KOPT-K1 (cell line): ENCODE measurements around the gene TIGD1.

Experiments
- H3K27ac ChIP-seq: fragments of 200-600 bp; sonication (generic); 2 replicates; pipeline ENCODE4 v1.5.1; 2016; ENCODE audit warnings: antibody characterized with exemption, mild to moderate bottlenecking, low read depth, low read length; ENCODE audit not compliant: poor library complexity, severe bottlenecking
- H3K36me3 ChIP-seq: fragments of 200-600 bp; sonication (generic); 2 replicates; pipeline ENCODE4 v1.5.1; 2017; ENCODE audit warnings: antibody characterized with exemption, mild to moderate bottlenecking, low read length, moderate library complexity; ENCODE audit not compliant: insufficient read depth
- H3K9me3 ChIP-seq: fragments of 200-600 bp; sonication (generic); 2 replicates; pipeline ENCODE4 v1.5.1; 2017; ENCODE audit warnings: antibody characterized with exemption, low read length, mild to moderate bottlenecking; ENCODE audit not compliant: insufficient read depth, poor library complexity, severe bottlenecking

TIGD1 gene

DNA sequence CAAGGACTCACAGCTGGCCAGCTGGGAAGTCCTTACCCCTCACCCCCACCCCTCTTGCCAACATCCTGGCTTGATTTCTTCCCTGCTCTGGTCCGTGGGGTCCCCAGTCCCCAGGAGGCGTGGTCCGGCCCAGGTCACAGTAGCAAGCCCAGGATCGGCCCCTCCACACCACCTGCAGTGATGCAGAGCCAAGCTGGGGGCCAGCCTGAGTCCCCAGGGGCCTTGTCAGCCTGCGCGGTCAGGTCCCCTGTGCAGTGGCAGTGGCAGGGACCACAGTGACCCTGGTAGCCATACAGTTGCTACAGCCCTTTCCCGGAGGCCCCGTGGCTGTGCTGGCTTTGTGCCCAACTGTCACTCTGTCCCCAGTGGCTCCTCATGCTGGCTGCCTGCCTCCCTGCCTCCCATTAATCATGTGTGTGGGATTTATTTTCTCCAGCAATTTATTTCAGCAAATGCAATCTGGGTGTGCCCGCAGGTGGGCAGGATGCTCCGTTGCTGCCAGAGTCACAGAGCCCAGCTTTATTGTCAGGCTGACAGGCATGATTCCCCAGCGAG lies 38.9 kb downstream of the TIGD1 start:
- Histone ChIP-seq H3K9me3 (no peaks in the 10 kb centered on the region), H3K36me3 (no peaks in the 10 kb centered on the region), H3K27ac (no peak overlapping the region)

DNA sequence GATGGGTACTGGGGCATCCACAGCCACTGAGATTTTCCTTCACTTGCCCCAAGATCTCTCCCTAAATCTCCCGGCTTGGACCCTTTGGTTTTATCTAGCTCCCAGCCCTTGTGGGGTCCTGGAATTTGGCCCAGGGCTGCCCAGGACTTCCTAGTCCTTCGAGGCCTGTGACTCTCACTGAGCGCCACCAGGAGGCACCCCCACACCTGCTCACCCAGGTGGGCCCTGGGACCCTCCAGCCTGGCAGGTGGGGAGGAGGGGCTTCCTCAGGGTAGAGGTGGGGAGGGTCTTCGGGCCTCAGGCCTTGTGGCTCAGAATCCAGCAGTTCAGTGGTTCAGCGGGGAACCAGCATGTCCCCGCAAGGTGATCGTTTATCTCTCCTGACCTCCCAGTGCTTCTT lies 42.1 kb downstream of the TIGD1 start:
- no peaks in the 10 kb centered on the region for H3K36me3 ChIP-seq

DNA sequence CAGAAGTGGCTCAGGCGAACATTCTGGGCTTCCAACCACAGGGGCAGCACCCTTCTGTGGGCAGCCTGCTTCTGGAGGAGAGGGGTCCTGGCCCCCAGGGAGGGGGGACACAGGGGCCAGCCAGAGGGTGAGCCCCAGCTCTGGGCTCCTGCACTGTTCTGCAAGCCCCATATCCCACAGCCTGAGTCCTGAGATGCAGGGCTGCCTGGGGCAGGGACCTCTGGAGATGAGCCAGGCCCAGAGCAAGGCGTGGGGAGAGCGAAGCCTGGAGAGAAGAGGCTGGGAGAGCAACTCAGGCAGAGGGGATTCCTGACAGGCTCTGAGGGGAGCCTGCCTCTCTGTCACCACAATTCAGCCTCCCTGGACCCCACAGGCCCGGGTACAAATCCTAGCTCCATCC lies 43.6 kb downstream of the TIGD1 start:
- no peak overlapping the region for H3K27ac ChIP-seq
- no peaks in the 10 kb centered on the region for H3K9me3 ChIP-seq
- H3K36me3 ChIP-seq: no peaks in the 10 kb centered on the region

More for the DNA sequence above, 42.1 kb downstream of the TIGD1 start:
- Histone ChIP-seq H3K9me3 (no peaks in the 10 kb centered on the region), H3K27ac (no peak overlapping the region)

DNA sequence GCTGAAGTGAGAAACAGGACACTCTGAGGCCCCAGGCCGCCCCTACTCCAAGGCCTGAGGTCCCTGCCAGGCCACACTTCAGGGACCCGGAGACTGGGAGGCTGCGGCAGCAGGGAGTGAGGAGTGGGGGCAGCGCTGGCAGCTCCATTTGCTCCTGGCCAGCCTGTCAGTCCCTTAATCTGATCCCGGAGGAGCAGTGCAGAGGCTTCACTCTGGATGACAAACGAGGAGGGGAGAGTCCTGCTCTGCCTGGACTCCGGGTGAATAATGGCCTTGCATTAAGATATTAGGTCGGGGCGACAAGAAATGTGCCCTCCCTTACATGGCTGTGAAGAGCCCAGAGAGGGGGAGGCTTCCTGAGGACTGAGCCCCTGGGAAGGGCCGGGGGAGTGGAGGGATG lies 44.5 kb downstream of the TIGD1 start:
- Histone ChIP-seq H3K9me3 (no peaks in the 10 kb centered on the region), H3K36me3 (no peaks in the 10 kb centered on the region), H3K27ac (no peak overlapping the region)

DNA sequence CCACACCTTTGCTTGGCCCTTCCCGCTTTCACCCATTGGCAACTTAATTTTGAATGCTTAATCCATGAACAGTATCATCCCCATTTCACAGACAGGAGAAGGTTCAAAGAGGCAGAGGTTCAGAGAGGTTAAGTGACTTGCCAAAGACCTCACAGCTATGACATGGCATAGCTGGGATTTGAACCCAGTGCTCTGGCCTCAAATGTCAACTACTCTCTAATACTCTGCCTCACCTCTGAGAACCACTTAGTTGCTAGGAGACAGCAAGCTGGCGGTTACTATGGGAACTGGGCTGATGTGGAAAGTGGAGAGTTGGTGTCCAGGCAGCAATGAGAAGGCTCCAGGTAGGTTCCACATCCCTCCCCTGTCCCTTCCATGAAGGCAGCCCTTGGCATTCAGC lies 45.9 kb downstream of the TIGD1 start:
- Histone ChIP-seq H3K27ac (no peak overlapping the region), H3K36me3 (no peaks in the 10 kb centered on the region), H3K9me3 (no peaks in the 10 kb centered on the region)

DNA sequence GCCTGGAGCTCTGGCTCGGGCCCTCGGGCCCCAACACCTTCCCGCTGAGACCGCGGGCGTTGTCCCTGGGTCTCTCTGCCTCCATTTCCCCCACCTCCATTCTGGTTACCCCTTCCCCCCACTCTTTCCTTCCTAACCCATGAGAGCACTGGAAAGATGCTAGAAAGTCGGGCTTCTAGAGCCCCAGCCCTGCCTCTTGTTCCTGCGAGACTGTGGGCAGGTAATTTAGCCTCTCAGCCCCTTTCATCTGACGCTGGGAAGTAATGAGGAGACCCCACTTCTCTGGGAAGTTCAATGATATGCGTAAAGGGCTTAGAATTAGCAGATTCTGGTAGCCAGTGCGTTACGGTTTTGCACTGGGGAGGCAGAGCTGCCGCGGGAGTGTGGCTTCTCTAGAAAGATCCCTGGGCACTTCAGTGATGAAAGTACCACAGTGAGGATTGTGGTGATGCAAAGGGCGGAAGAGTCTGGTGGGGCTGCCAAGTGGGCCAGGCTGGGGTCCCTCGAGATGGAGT lies 46.5 kb downstream of the TIGD1 start:
- Histone ChIP-seq H3K36me3 (no peaks in the 10 kb centered on the region), H3K9me3 (no peaks in the 10 kb centered on the region), H3K27ac (no peak overlapping the region)

DNA sequence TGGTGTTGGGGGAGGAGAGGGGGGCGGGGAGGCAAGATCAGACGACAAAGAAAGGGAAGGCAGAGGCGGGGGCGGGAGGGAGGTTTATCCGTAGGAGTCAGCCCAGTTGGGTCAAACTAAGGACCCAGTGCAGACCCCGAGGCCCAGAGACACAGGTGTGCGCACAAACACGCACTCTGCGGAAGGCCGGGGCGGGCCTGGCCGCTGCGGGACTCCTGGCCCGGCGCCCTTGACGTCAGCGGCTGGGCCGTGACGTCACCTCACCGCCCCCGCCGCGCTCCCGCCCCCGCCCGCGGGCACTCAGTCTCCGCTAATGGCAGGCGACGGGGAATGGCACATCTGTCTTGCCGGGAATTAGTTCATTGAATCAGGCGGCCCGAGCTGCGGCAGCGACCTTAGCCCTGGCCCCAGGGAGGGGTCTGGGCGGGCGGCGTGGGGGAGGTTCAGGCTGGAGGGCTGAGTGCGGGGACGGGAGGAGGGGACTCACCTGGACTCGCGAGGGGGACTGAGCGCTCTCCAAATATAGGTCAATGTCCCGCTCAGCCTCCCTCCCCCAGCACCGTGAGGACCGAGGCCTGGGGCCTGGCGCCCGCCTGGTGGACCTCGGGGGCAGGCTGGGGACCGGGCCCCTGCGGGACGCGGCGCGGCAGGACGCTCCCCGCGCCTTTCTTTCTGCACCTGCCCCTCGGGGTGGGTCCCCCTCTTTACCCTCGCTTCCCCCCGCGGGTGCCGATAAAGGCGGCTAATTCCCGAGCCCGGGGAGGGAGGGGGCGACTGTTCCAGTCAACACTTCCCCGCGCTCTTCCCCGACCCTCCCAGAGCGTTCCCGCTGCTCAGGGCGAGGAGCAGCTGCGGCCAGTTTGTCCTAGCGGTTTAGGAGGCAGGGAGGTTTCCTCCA lies 47.2 kb downstream of the TIGD1 start:
- Histone ChIP-seq H3K27ac (no peak overlapping the region), H3K9me3 (no peaks in the 10 kb centered on the region), H3K36me3 (no peaks in the 10 kb centered on the region)

DNA sequence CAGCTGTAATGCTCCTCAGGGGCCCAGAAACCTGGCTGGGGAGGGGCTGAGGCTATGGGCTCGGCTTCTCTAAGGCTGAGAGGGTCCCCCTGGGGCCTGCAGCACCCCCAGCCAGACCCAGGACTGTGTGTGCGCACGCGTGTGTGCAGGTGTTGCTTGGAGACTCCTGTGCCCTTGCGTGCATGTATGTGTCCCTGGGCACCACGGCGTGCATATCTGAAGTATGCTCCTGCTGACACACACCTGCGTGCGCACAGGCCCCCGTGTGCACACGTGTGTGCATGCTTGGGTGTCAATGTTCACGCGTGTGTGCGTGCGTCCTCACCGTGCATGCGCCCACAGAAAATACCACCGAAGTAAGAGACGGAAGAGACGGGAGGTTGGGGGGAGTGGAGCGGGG lies 47.8 kb downstream of the TIGD1 start:
- no peaks in the 10 kb centered on the region for H3K9me3 ChIP-seq
- no peak overlapping the region for H3K27ac ChIP-seq
- no peaks in the 10 kb centered on the region for H3K36me3 ChIP-seq

DNA sequence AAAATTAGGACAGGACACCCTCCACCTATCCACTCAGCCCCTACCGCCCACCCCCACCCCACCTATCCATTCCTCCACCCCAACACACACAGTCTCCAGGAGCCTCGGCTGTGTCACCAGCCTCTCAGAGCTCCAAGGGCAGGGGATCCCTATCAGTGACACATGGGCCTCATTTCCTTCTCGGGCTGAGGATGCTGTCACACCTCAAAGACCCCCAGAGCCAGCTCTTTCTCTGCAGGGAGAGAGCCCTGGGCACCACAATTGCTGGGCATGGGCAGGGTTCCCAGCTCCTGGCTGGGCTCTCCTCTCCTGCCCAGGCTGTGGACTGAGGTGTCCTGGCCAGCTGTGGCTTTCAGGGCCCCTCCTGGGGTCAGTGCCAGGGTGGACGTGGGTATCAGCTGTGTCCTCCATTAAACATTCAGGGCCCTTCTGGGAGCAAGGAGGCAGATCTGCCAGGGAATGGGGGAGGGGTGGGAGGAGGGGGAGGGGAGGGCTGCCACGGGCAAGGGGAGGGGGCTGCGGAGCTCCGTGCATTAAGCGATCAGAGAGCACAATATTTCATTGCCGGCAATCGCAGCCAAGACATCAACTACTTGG lies 48.5 kb downstream of the TIGD1 start:
- H3K27ac ChIP-seq: no peak overlapping the region

DNA sequence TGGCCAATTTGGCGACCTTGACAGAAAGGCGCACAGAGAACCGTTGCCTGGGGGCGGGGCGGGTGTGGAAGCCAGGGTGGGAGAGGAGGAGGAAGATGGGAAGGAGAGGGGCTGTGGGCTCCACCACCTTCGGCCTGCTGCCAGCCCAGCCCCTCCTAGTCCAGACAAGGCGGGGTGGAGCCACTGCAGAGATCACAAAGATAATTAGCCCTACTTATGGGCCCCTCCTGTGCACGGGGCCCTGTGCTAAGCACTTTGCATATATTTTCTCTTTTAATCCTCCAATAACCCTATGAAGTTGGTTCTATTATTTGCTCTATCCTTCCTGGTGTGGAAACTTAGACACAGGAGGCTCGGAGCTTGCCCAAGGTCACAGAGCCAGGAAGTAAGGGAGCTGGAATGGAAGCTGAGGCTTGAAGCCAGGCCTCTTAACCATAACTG lies 49.0 kb downstream of the TIGD1 start:
- Histone ChIP-seq H3K36me3 (no peaks in the 10 kb centered on the region), H3K9me3 (no peaks in the 10 kb centered on the region), H3K27ac (no peak overlapping the region)

More for the DNA sequence above, 48.5 kb downstream of the TIGD1 start:
- no peaks in the 10 kb centered on the region for H3K9me3 ChIP-seq
- H3K36me3 ChIP-seq: no peaks in the 10 kb centered on the region

DNA sequence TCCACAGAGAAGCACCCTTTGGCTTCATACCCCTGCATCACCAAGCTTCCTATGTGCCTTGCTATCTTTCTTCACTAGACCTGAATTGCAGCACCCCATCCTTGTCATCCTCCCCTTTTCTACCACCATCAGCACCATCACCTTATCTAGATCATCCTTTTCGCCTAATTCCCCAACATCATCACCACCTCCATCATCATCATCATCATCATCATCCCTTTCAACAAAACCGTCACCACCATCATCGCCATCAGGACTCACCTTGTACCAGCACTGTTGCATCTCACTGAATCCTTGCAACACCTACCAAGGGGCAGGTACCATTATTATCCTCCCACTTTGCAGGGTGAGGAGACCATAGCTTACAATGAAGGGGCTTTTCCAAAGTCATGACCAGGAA lies 51.9 kb downstream of the TIGD1 start:
- H3K9me3 ChIP-seq: no peaks in the 10 kb centered on the region
- H3K36me3 ChIP-seq: no peaks in the 10 kb centered on the region
- H3K27ac ChIP-seq: no peak overlapping the region
